Heart left ventricle (tissue), 16 donors: Measurements from ENCODE around the gene RGL2. TPM values are rescaled to one million over a fixed set of nuclear protein-coding genes. Genes with fewer than 3 reads are reported as not detected.

Source experiments
- ATAC-seq, 4 donors: fragments of 200-7000 bp; cut with Tn5 transposase; one replicate each; pipeline ENCODE4 v1.9.1; 2020 to 2022; ENCODE audit warnings: moderate library complexity in 4 of 4, mild to moderate bottlenecking in 3 of 4, moderate number of reproducible peaks in 1 of 4
- DNase-seq, 5 donors: peaks; one replicate each; pipeline ENCODE4 v3.0.0-alpha.2; 2020
- H3K27ac ChIP-seq, 12 donors: fragments of 200-600 bp; sonication (generic) in 4 of 12; one replicate each; pipeline versions ENCODE4 v1.5.0 to v1.8.0; 2016 to 2022; ENCODE audit warnings: mild to moderate bottlenecking in 2 of 12
- H3K27me3 ChIP-seq, 9 donors: fragments of 200-600 bp; sonication (generic) in 2 of 9; one replicate each; pipeline versions ENCODE4 v1.5.1 to v1.8.0; 2016 to 2022; ENCODE audit warnings: mild to moderate bottlenecking in 3 of 9
- H3K36me3 ChIP-seq, 9 donors: fragments of 200-600 bp; sonication (generic) in 2 of 9; one replicate each; pipeline versions ENCODE4 v1.5.0 to v1.8.0; 2018 to 2022; ENCODE audit warnings: mild to moderate bottlenecking in 2 of 9
- H3K4me1 ChIP-seq, 12 donors: fragments of 200-600 bp; sonication (generic) in 4 of 12; one replicate each; pipeline versions ENCODE4 v1.5.0 to v1.8.0; 2016 to 2022; ENCODE audit warnings: mild to moderate bottlenecking in 3 of 12
- H3K4me3 ChIP-seq, 12 donors: fragments of 200-600 bp; sonication (generic) in 4 of 12; one replicate each; pipeline versions ENCODE4 v1.5.0 to v1.8.0; 2017 to 2022; ENCODE audit warnings: mild to moderate bottlenecking in 9 of 12, moderate library complexity in 4 of 12
- H3K9me3 ChIP-seq, 12 donors: fragments of 200-600 bp; sonication (generic) in 4 of 12; one replicate each; pipeline versions ENCODE4 v1.5.0 to v1.8.0; 2016 to 2022; ENCODE audit warnings: mild to moderate bottlenecking in 1 of 12
- CTCF ChIP-seq, 12 donors: fragments of 200-600 bp; sonication (generic) in 4 of 12; IDR thresholded peaks; one replicate each; pipeline versions ENCODE4 v1.5.0 to v1.8.0; 2018 to 2022; ENCODE audit warnings: antibody characterized with exemption in 12 of 12, mild to moderate bottlenecking in 5 of 12
- POLR2A ChIP-seq, 2 donors: fragments of 450-650 bp; IDR thresholded peaks; one replicate each; pipeline ENCODE4 v1.6.1; 2017; ENCODE audit warnings: antibody characterized with exemption in 2 of 2, mild to moderate bottlenecking in 2 of 2, moderate library complexity in 2 of 2
- WGBS, 4 donors: extraction: QIAGEN DNeasy Blood & Tissue Kit in 2 of 4; methylation state at CpG; one replicate each; pipeline versions ENCODE4 v1.1.5 to v1.1.7; 2013 to 2018; 5-methylcytosine and 5-hydroxymethylcytosine counted together
- intact Hi-C, 10 donors: fragments of 100-400 bp; cut with DNase I; formaldehyde crosslinking; loops; one replicate each; pipeline versions ENCODE4 v1.11.1 to v1.14.2; 2022
- polyA plus RNA-seq, 2 donors: library from polyadenylated mRNA; stranded (reverse); fragments of 200-250 nt; gene quantifications; one replicate each; pipeline ENCODE4 v1.2.3, GENCODE V29; 2013
- total RNA-seq, 9 donors: library from RNA; depleted of rRNA in 2 of 9; stranded (reverse); fragments of >200 nt in 2 of 9; fragmentation: NEBNext Ultra II Directional in 3 of 9; extraction: Animal tissue kit (Norgen Biotek cat#: 25700) in 3 of 9; gene quantifications; one replicate each; pipeline versions ENCODE4 v1.1.0 to v1.2.4, GENCODE V29; 2016 to 2023
- donor health status: ischemic (EF 13 %, LVEDD 7.1; RV severe dilation, severe dysfunction).
- donor health status: healthy with polysubstance abuse.
- donor health status: DM: no; HTN: yes; CAD: no.
- donor health status: DM: no; HTN: no; CAD: no.
- donor health status: ischemic (EF 25% LVEDD 6.9; RV normal size, moderate dysfunction).
- donor health status: ischemic (EF 25% LVEDD 5.7; RV mildly dilated, moderate dysfunction).
- donor health status: healthy.
- donor health status: DM: yes; HTN: yes; CAD: no.
- donor health status: ischemic (EF 35%, LVEDD 5.7; RV mildly dilated, moderate dysfunction).
- donor health status: nonischemic (EF 11% LVEDD 7.7; RV severe dilation, severe dysfunction).
- donor health status: DM: yes; HTN: yes; CAD: no.
- donor health status: PGD.
- donor health status: ischemic (EF 29% LVEDD 5.4; RV normal size, mild dysfunction).
- donor health status: nonischemic (EF 23%, LVEDD 6.1; RV moderate dilation, normal function).

RGL2 gene
- total and polyA plus RNA-seq, 11 donors = 34.9 to 67.8 (median 48.4) TPM

GRCh38 chr6:33297406-33297955 is 1.3 kb downstream of the RGL2 start:
- Histone ChIP-seq H3K4me3 (peak overlapping the region; percentile 63 to 100 (median 84)), H3K4me1 (peaks cover 0 to 36% (median 25%) of the 10 kb centered on the region in 12 donors), H3K36me3 (peaks cover 0 to 65% (median 50%) of the 10 kb centered on the region in 9 donors), H3K27me3 (no peaks in the 10 kb centered on the region), H3K27ac (peak overlapping the region; percentile 88 to 99 (median 98)), H3K9me3 (no peaks in the 10 kb centered on the region)
- ATAC-seq (no peak), DNase-seq (peak in 1 of 5 donors; percentile 66)
- TF ChIP-seq POLR2A (IDR thresholded peaks at IDR 0.05) (no peak), CTCF (IDR thresholded peaks at IDR 0.05) (no peak)
- 19 to 21% (median 20%) methylated on average over 15 to 16 of the region's 16 CpGs for WGBS, 4 donors
- intact Hi-C loops = no loop called here

GRCh38 chr6:33296797-33297405 is 1.8 kb downstream of the RGL2 start:
- no peak for ATAC-seq
- H3K4me3 ChIP-seq = peak overlapping the region in 11 of 12 donors; percentile 63 to 100 (median 84)
- intact Hi-C loops = no loop called here
- H3K36me3 ChIP-seq = peaks cover 0 to 65% (median 54%) of the 10 kb centered on the region in 9 donors
- H3K27me3 ChIP-seq = no peaks in the 10 kb centered on the region
- peaks cover 0 to 36% (median 25%) of the 10 kb centered on the region in 12 donors for H3K4me1 ChIP-seq
- H3K9me3 ChIP-seq = no peaks in the 10 kb centered on the region
- WGBS, 4 donors = 68 to 81% (median 71%) methylated on average over 12 of the region's 12 CpGs
- TF ChIP-seq POLR2A (IDR thresholded peaks at IDR 0.05) = no peak
- no peak for TF ChIP-seq CTCF (IDR thresholded peaks at IDR 0.05)
- H3K27ac ChIP-seq = peak overlapping the region in 11 of 12 donors; percentile 95 to 99 (median 99)
- DNase-seq = no peak

GRCh38 chr6:33295621-33296369 is 2.9 kb downstream of the RGL2 start:
- TF ChIP-seq POLR2A (IDR thresholded peaks at IDR 0.05) = no peak
- TF ChIP-seq CTCF (IDR thresholded peaks at IDR 0.05) = no peak
- ATAC-seq (no peak), DNase-seq (peak in 1 of 5 donors; percentile 55)
- Histone ChIP-seq H3K36me3 (peaks cover 0 to 65% (median 58%) of the 10 kb centered on the region in 9 donors), H3K4me3 (no peak overlapping the region), H3K4me1 (peaks cover 0 to 31% (median 18%) of the 10 kb centered on the region in 12 donors), H3K27ac (no peak overlapping the region), H3K9me3 (no peaks in the 10 kb centered on the region), H3K27me3 (no peaks in the 10 kb centered on the region)
- WGBS, 4 donors = 86 to 91% (median 88%) methylated on average over 15 of the region's 15 CpGs
- intact Hi-C loops = no loop called here
